ENCODE data around the gene NDUFA8. TPM values are rescaled to one million over a fixed set of nuclear protein-coding genes. Genes with fewer than 3 reads are reported as not detected.

The NDUFA8 gene
- total RNA-seq, 1 experiment from 2014 or later = 60.7 TPM

DNA sequence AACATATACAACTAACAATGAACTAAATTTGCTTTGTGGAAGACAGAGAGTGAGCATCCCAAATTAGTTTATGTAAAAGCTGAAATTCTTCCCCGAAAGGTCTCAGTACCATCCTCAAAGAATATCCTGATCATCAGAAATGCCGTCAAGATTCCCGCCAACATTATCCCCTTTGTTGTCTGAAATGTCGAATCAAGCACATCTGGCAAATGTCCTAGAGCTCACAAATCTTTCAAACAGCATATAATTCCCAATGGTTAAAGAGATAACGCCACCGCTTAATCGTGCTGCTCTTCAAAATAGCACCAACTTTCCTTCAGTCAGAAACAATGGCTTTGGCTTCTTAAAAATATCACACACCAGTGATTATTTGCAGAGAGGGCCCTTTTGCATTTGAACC lies 23.9 kb upstream of the NDUFA8 start:
- H3K4me2 ChIP-seq (ENCODE audit: insufficient read depth, insufficient read length, low read length) = no peak overlapping the region
- H2BK120ac ChIP-seq (ENCODE audit: low read depth, low read length, poor library complexity, severe bottlenecking) = no peak overlapping the region
- no peaks in the 10 kb centered on the region for H3K79me1 ChIP-seq (ENCODE audit: insufficient read depth, low read depth, low read length, poor library complexity, severe bottlenecking)
- no peak overlapping the region for H2BK20ac ChIP-seq (ENCODE audit: low read depth, low read length, poor library complexity, severe bottlenecking)
- no peak overlapping the region for H3T11ph ChIP-seq (ENCODE audit: low read length)
- H3K4ac ChIP-seq (ENCODE audit: low read depth, low read length) = no peak overlapping the region
- no peak overlapping the region for H3K56ac ChIP-seq (ENCODE audit: insufficient read length, low read depth, low read length)
- no peak overlapping the region for H3K9ac ChIP-seq (ENCODE audit: extremely low read depth, insufficient read length, low read length)
- no peaks in the 10 kb centered on the region for H4K20me1 ChIP-seq (ENCODE audit: control insufficient read depth, insufficient read depth, insufficient read length)
- H3K23ac ChIP-seq (ENCODE audit: insufficient read length, low read depth, low read length) = no peak overlapping the region
- no peak overlapping the region for H2AFZ ChIP-seq (ENCODE audit: low read length)
- no peak overlapping the region for H4K8ac ChIP-seq (replicated peaks; ENCODE audit: insufficient read length, low read depth, low read length)
- TF ChIP-seq, protein P1, sequence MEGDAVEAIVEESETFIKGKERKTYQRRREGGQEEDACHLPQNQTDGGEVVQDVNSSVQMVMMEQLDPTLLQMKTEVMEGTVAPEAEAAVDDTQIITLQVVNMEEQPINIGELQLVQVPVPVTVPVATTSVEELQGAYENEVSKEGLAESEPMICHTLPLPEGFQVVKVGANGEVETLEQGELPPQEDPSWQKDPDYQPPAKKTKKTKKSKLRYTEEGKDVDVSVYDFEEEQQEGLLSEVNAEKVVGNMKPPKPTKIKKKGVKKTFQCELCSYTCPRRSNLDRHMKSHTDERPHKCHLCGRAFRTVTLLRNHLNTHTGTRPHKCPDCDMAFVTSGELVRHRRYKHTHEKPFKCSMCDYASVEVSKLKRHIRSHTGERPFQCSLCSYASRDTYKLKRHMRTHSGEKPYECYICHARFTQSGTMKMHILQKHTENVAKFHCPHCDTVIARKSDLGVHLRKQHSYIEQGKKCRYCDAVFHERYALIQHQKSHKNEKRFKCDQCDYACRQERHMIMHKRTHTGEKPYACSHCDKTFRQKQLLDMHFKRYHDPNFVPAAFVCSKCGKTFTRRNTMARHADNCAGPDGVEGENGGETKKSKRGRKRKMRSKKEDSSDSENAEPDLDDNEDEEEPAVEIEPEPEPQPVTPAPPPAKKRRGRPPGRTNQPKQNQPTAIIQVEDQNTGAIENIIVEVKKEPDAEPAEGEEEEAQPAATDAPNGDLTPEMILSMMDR (conservative IDR thresholded peaks at IDR 0.05) = no peak
- WGBS (ENCODE audit: extremely low coverage, insufficient read length, low lambda C conversion rate) = no CpG with 5 or more reads among the region's 7 CpGs
- no peak overlapping the region for H4K91ac ChIP-seq (ENCODE audit: insufficient read length, low read depth, low read length)
- no peak overlapping the region for H3K27ac Mint-ChIP-seq
- DNase-seq = no peak
- H3K9me3 Mint-ChIP-seq = no peaks in the 10 kb centered on the region
- no peak overlapping the region for H4K5ac ChIP-seq (ENCODE audit: insufficient read length, low read depth, low read length)
- no peak overlapping the region for H3K18ac ChIP-seq (ENCODE audit: insufficient read length, low read depth, low read length)
- no peak overlapping the region for H2BK5ac ChIP-seq (ENCODE audit: insufficient read length, low read length)
- H3K79me2 ChIP-seq (ENCODE audit: insufficient read depth, low read length) = no peaks in the 10 kb centered on the region
- H3K27ac ChIP-seq (ENCODE audit: insufficient read length, low read depth, low read length) = no peak overlapping the region
- H3K4me1 ChIP-seq (ENCODE audit: insufficient read depth, low read length) = no peaks in the 10 kb centered on the region
- no peaks in the 10 kb centered on the region for H3K36me3 Mint-ChIP-seq (ENCODE audit: insufficient read depth in 1 of 3, low read depth in 3 of 3)
- no peaks in the 10 kb centered on the region for H3K23me2 ChIP-seq (ENCODE audit: insufficient read length, low read depth, low read length, poor library complexity, severe bottlenecking)
- H3K14ac ChIP-seq (ENCODE audit: insufficient read depth, low read length) = no peak overlapping the region
- H3K9me3 ChIP-seq (ENCODE audit: control insufficient read depth, low read depth, low read length) = no peaks in the 10 kb centered on the region
- H2BK12ac ChIP-seq (ENCODE audit: insufficient read length, low read depth, low read length) = no peak overlapping the region
- H2AK5ac ChIP-seq (ENCODE audit: insufficient read length, low read length) = no peak overlapping the region
- peaks cover 2 to 12% of the 10 kb centered on the region in 2 experiments; a peak in 1 of 4 replicates for H3K4me1 Mint-ChIP-seq
- no peaks in the 10 kb centered on the region for H3K27me3 ChIP-seq (ENCODE audit: insufficient read depth, low read length)
- H3K4me3 Mint-ChIP-seq = no peak overlapping the region
- no peak overlapping the region for H2BK15ac ChIP-seq (ENCODE audit: low read depth, low read length)
- peaks cover 2% of the 10 kb centered on the region; the same call in 1 of the 2 replicates for H3K27me3 Mint-ChIP-seq (ENCODE audit: low read depth)

Data from H9 (cell line).